Measurements from ENCODE around the gene SARM1.
A peak's percentile ranks its signal among the peaks of the same experiment; 100 is the strongest.

Gene SARM1

DNA sequence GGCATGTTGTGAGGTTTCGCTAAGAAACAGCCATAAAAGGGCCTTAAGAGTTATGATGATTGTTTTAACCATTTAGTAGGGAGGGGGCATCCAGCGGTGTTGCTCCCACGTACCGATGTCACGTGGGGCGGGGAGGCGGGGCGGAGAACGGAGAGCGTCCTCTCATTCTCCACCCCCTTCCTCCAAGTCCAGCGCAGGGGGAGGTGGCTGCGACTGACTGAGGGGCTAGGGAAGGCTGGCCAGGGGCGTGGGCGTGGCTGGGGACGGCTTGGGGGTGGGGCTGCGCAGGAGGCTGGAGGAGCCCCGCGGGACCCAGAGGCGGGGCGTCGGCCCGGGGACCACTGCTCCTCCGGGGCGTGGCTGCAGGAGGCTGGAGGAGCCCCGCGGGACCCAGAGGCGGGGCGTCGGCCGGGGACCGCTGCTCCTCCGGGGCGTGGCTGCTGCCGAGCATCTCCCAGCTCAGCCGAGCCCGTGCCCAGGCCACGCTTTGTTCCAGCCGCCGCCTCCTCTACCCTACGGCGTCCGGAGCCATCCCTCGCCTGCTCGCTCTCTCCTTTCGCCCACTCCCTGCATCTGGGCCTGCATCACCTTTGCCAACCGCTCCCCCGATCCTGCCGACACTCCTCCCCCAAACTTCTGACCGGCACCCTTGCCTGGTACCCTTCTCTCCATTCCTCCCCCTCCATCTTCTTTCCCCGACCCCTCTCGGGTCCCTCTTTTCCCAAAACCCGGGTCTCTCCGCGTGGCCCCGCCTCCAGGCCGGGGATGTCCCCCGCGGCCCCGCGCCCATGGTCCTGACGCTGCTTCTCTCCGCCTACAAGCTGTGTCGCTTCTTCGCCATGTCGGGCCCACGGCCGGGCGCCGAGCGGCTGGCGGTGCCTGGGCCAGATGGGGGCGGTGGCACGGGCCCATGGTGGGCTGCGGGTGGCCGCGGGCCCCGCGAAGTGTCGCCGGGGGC, at the start of gene SARM1:
Gene SARM1, plus strand, starts transcription at position 450 of the 958 bp plus-strand sequence. Its CDS starts 339 bp downstream, at position 789.
- DNase-seq, result peak; percentile 62
- TF ChIP-seq, protein P1, sequence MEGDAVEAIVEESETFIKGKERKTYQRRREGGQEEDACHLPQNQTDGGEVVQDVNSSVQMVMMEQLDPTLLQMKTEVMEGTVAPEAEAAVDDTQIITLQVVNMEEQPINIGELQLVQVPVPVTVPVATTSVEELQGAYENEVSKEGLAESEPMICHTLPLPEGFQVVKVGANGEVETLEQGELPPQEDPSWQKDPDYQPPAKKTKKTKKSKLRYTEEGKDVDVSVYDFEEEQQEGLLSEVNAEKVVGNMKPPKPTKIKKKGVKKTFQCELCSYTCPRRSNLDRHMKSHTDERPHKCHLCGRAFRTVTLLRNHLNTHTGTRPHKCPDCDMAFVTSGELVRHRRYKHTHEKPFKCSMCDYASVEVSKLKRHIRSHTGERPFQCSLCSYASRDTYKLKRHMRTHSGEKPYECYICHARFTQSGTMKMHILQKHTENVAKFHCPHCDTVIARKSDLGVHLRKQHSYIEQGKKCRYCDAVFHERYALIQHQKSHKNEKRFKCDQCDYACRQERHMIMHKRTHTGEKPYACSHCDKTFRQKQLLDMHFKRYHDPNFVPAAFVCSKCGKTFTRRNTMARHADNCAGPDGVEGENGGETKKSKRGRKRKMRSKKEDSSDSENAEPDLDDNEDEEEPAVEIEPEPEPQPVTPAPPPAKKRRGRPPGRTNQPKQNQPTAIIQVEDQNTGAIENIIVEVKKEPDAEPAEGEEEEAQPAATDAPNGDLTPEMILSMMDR (IDR thresholded peaks at IDR 0.05; ENCODE audit: low read depth, low read length, missing control alignments), result no peak
- Histone ChIP-seq H3K27me3 (replicated peaks) (no peaks in the 10 kb centered on the region), H3K4me3 (ENCODE audit: low read depth, low read length) (peak within 1 kb of the TSS; percentile 64), H3K27ac (peak within 1 kb of the TSS; percentile 45), H3K36me3 (replicated peaks) (no peaks in the 10 kb centered on the region)
- in situ Hi-C loops (cut with HindIII; ENCODE audit: low pct_ligation_motif_present, low sequenced_read_pairs), result no loop called here

DNA sequence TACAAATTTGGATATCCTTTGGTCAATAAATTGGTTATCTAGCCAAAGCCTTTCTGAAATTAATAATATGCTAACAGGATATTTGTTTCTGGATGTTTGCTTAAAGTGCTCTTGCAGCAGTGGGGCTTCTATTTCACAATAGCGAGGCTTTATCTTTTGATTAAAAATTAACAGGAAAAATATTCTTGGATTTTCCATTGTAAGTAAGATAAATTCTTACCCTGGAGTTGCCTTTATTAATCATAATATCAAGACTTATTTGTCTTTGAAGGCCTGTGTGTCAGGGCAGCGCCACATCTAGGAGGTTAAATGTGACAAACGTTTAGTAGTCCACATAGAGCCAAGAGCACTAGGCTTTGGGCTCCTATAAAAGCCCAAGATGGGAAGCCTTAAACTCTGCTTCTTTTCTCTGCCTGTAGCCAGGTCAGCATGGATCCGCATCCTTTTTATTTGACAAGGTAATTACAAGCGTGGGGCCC, 47.2 kb upstream of the SARM1 start:
- H3K36me3 ChIP-seq (replicated peaks), result peaks cover 4% of the 10 kb centered on the region
- in situ Hi-C loops (cut with HindIII; ENCODE audit: low pct_ligation_motif_present, low sequenced_read_pairs), result no loop called here
- no peak for DNase-seq
- no peaks in the 10 kb centered on the region for H3K27me3 ChIP-seq (replicated peaks)
- TF ChIP-seq, protein P1 (IDR thresholded peaks at IDR 0.05; ENCODE audit: low read depth, low read length, missing control alignments), result no peak
- no peak overlapping the region for H3K27ac ChIP-seq
- H3K4me3 ChIP-seq (ENCODE audit: low read depth, low read length), result no peak overlapping the region

DNA sequence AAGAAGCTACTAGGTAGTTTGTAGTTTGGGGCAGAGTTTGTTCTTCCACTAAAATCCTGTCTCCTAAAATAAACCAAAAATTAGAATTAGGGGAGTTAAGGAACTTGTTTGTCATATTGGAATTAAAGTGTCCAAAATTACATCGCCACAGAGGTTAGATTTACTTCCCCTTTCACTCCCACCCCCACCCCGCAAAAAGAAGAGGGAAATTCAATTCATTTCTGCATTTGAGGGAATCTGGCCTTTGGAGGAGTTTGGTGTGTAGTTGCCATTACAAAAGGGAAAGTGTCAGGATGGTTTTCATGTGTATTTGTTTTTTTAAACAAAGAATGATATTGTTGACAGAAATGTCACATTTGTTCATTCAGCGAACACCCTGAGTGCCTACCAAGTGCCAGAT, 46.7 kb upstream of the SARM1 start:
- no peak for DNase-seq
- TF ChIP-seq, protein P1 (IDR thresholded peaks at IDR 0.05; ENCODE audit: low read depth, low read length, missing control alignments), result no peak
- in situ Hi-C loops (cut with HindIII; ENCODE audit: low pct_ligation_motif_present, low sequenced_read_pairs), result no loop called here
- Histone ChIP-seq H3K27ac (no peak overlapping the region), H3K36me3 (replicated peaks) (peaks cover 8% of the 10 kb centered on the region), H3K27me3 (replicated peaks) (no peaks in the 10 kb centered on the region), H3K4me3 (ENCODE audit: low read depth, low read length) (no peak overlapping the region)

DNA sequence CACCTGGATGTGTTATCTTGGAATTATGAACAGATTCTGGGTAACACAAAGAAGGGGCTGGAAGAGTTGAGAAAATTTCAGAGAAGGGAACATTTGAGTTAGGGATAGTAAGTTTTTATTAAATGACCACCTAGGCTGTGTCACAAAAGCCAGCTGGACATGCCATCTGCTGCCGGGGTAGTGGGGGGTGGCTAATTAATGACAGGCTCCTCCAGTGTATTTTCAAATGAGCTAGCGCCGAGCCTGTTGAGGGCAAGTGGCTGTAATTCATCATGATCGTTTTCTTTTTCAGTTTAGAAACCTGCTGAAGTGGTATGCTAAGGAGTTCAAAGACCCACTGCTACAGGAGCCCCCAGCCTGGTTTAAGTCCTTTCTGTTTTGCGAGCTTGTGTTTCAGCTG, 46.3 kb upstream of the SARM1 start:
- Histone ChIP-seq H3K27me3 (replicated peaks) (no peaks in the 10 kb centered on the region), H3K27ac (no peak overlapping the region), H3K4me3 (ENCODE audit: low read depth, low read length) (no peak overlapping the region), H3K36me3 (replicated peaks) (peaks cover 8% of the 10 kb centered on the region)
- in situ Hi-C loops (cut with HindIII; ENCODE audit: low pct_ligation_motif_present, low sequenced_read_pairs), result no loop called here
- DNase-seq, result no peak
- TF ChIP-seq, protein P1 (IDR thresholded peaks at IDR 0.05; ENCODE audit: low read depth, low read length, missing control alignments), result no peak

DNA sequence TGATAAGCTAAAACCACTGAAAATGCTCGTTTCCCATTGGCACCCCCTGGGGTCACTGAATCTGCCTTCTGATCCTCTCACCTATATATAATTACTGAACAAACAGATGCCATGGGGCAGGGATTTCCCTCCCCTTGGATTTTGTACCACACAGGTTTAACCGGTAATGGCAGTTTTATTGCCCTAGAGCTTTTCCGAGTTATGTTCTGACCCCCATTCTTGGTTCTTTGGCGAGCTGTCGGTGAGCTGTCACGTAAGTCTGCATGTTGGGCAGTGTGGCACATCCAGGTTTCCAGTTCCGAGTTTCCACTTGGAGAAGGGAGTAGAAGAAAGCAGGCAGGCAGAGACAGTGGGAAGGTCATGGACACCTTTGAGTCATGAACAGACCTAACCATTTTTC, 45.4 kb upstream of the SARM1 start:
- H3K36me3 ChIP-seq (replicated peaks), result peaks cover 8% of the 10 kb centered on the region
- DNase-seq, result no peak

More for the DNA sequence above, 45.4 kb upstream of the SARM1 start:
- in situ Hi-C loops (cut with HindIII; ENCODE audit: low pct_ligation_motif_present, low sequenced_read_pairs), result no loop called here
- Histone ChIP-seq H3K4me3 (ENCODE audit: low read depth, low read length) (no peak overlapping the region), H3K27me3 (replicated peaks) (no peaks in the 10 kb centered on the region), H3K27ac (no peak overlapping the region)
- TF ChIP-seq, protein P1 (IDR thresholded peaks at IDR 0.05; ENCODE audit: low read depth, low read length, missing control alignments), result no peak
